NT2/D1 (cell line): ENCODE data around the gene GLIPR2.

Source experiments
- DNase-seq: peaks from one replicate; pipeline ENCODE4 v3.0.0-alpha.2; 2011; ENCODE audit warnings: low read depth, low spot score
- H3K27me3 ChIP-seq: 2 replicates; pipeline ENCODE4 v1.6.0; 2011; ENCODE audit warnings: mild to moderate bottlenecking; ENCODE audit not compliant: insufficient read length, insufficient read depth
- H3K36me3 ChIP-seq: 2 replicates; pipeline ENCODE4 v1.6.1; 2011; ENCODE audit warnings: mild to moderate bottlenecking, low read length, mixed read lengths; ENCODE audit not compliant: insufficient read depth, insufficient read length
- H3K4me1 ChIP-seq: 2 replicates; pipeline ENCODE4 v1.5.1; 2011; ENCODE audit not compliant: insufficient read depth, insufficient read length
- H3K4me3 ChIP-seq: 2 replicates; pipeline ENCODE4 v1.5.1; 2011; ENCODE audit warnings: low read depth; ENCODE audit not compliant: insufficient read length
- H3K9ac ChIP-seq: 2 replicates; pipeline ENCODE4 v1.6.0; 2011; ENCODE audit warnings: low read depth; ENCODE audit not compliant: insufficient read length
- H3K9me3 ChIP-seq: 2 replicates; pipeline ENCODE4 v1.5.1; 2011; ENCODE audit warnings: mild to moderate bottlenecking, low read length; ENCODE audit not compliant: insufficient read depth
- SUZ12 ChIP-seq: IDR thresholded peaks from 2 replicates; pipeline ENCODE4 v1.6.1; 2011; ENCODE audit not compliant: insufficient read length, insufficient read depth; ENCODE audit errors: extremely low read depth
- YY1 ChIP-seq: IDR thresholded peaks from 2 replicates; pipeline ENCODE4 v1.6.1; 2011; ENCODE audit not compliant: insufficient read length, insufficient read depth
- ZNF274 ChIP-seq: IDR thresholded peaks from 2 replicates; pipeline ENCODE4 v1.6.1; 2011; ENCODE audit warnings: mild to moderate bottlenecking, low read depth, low read length

GLIPR2 gene

DNA sequence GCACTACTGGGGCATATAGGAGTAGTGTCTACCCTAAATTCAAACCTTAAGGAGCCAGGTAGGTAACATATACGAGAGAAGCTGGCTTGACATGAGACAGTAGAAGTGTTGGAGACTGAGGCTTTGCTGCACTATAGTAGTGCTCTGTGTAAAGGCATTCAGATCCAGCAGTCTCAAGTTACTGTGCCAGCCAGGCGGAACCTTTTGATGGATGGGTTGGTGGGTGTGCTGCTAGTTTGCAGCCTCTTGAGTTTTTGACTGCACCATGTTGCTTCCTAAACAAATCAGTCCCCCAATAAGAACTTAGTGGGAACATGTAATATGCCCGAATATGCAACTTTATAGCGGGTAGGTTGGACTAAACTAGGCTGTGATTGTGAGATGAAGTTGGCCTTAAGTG lies 55.7 kb downstream of the GLIPR2 start:
- H3K36me3 ChIP-seq = peaks cover 44% of the 10 kb centered on the region
- H3K27me3 ChIP-seq = no peaks in the 10 kb centered on the region
- no peaks in the 10 kb centered on the region for H3K4me1 ChIP-seq
- no peaks in the 10 kb centered on the region for H3K9me3 ChIP-seq
- DNase-seq = no peak
- H3K9ac ChIP-seq = peak overlapping the region; percentile 96
- H3K4me3 ChIP-seq = peak overlapping the region; percentile 92
- no peak for TF ChIP-seq SUZ12
- no peak for TF ChIP-seq YY1
- TF ChIP-seq ZNF274 = no peak

GRCh38 chr9:36193023-36193422 lies 56.5 kb downstream of the GLIPR2 start:
- TF ChIP-seq ZNF274 (no peak), SUZ12 (no peak), YY1 (no peak)
- H3K9me3 ChIP-seq = no peaks in the 10 kb centered on the region
- peak overlapping the region; percentile 96 for H3K9ac ChIP-seq
- no peaks in the 10 kb centered on the region for H3K4me1 ChIP-seq
- H3K36me3 ChIP-seq = peaks cover 50% of the 10 kb centered on the region
- H3K4me3 ChIP-seq = peak overlapping the region; percentile 5
- H3K27me3 ChIP-seq = no peaks in the 10 kb centered on the region
- DNase-seq = no peak

DNA sequence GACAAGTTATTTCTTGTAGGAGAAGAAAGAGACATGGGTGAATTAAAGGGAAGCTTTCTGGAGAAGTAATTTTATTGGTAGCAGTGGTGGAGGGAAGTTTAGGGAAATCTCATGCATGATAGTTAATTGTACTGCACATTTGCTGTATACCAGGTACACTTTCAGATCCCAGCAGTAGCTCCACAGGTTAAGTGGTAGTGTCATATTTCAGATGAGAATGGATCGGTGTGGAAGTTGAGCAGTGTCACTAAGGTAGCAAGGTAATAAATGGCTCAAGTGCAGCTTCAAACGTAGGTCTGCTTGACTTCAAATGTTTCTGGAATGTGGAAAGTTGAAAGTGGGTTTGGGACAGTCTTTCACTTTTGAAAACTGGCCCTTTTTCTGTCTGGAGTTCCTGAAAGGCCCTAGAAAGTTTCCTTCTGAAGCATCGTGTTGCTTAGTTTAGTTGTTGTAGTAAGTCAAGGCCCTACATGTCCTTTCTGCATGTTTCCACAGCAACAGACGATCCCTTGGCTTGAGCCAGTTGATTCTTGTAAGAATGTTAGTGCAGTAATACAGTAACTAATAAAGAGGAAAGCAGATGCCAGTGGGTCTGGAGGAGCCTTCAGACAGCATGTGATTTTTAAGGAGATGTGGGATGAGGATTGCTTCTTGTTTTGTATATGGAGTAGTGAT lies 57.9 kb downstream of the GLIPR2 start:
- Histone ChIP-seq H3K9ac (no peak overlapping the region), H3K36me3 (peaks cover 64% of the 10 kb centered on the region)
- DNase-seq = no peak

DNA sequence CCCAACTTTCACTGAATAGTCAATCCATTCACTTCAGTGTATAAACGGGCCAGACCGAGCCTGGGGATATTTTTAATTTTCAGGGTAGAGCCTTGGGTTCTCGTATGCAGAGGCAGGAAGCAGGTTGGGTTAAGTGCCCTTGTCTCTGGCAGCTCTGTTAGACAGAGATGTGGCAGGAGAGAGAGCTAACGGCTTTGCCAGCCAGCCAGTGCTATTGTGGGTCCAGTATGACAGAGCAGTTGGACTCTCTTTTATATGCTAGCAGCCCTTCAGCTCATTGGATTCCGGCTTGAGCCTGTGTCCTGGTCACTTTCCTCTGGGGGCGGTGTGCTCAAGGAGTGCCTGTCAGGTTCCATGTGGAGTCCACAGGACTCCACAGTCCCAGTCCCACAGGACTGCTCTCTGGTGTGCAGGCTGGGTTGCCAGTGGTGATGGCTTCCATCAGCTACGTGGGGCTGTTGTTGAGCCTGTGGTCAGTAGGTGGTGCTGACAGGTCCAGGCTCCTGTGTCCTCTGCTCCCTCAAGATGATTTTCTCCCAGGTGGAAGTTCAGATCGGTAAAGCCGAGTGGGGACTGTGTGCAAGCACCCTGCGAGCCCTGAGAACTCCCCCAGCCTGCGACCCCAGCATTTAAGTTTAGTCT lies 68.5 kb downstream of the GLIPR2 start:
- TF ChIP-seq ZNF274 = no peak
- TF ChIP-seq YY1 = no peak
- TF ChIP-seq SUZ12 = no peak
- no peaks in the 10 kb centered on the region for H3K9me3 ChIP-seq
- H3K4me1 ChIP-seq = peaks cover 2% of the 10 kb centered on the region
- peaks cover 96% of the 10 kb centered on the region for H3K36me3 ChIP-seq
- DNase-seq = no peak
- no peak overlapping the region for H3K4me3 ChIP-seq
- no peaks in the 10 kb centered on the region for H3K27me3 ChIP-seq
- H3K9ac ChIP-seq = no peak overlapping the region

More for the DNA sequence above, 57.9 kb downstream of the GLIPR2 start:
- H3K9me3 ChIP-seq = no peaks in the 10 kb centered on the region
- no peaks in the 10 kb centered on the region for H3K27me3 ChIP-seq
- H3K4me3 ChIP-seq = no peak overlapping the region
- H3K4me1 ChIP-seq = no peaks in the 10 kb centered on the region
- no peak for TF ChIP-seq YY1
- no peak for TF ChIP-seq SUZ12
- no peak for TF ChIP-seq ZNF274

GRCh38 chr9:36207016-36207415 lies 70.5 kb downstream of the GLIPR2 start:
- Histone ChIP-seq H3K27me3 (no peaks in the 10 kb centered on the region), H3K4me3 (no peak overlapping the region), H3K9ac (no peak overlapping the region), H3K9me3 (no peaks in the 10 kb centered on the region), H3K36me3 (peaks cover 96% of the 10 kb centered on the region), H3K4me1 (peaks cover 4% of the 10 kb centered on the region)
- DNase-seq = no peak
- no peak for TF ChIP-seq YY1
- TF ChIP-seq ZNF274 = no peak

GRCh38 chr9:36207546-36208012 lies 71.0 kb downstream of the GLIPR2 start:
- H3K9ac ChIP-seq = no peak overlapping the region
- DNase-seq = no peak
- peaks cover 4% of the 10 kb centered on the region for H3K4me1 ChIP-seq
- TF ChIP-seq SUZ12 (no peak), YY1 (no peak), ZNF274 (no peak)
- no peaks in the 10 kb centered on the region for H3K9me3 ChIP-seq
- H3K4me3 ChIP-seq = no peak overlapping the region
- H3K36me3 ChIP-seq = peaks cover 96% of the 10 kb centered on the region
- H3K27me3 ChIP-seq = no peaks in the 10 kb centered on the region

DNA sequence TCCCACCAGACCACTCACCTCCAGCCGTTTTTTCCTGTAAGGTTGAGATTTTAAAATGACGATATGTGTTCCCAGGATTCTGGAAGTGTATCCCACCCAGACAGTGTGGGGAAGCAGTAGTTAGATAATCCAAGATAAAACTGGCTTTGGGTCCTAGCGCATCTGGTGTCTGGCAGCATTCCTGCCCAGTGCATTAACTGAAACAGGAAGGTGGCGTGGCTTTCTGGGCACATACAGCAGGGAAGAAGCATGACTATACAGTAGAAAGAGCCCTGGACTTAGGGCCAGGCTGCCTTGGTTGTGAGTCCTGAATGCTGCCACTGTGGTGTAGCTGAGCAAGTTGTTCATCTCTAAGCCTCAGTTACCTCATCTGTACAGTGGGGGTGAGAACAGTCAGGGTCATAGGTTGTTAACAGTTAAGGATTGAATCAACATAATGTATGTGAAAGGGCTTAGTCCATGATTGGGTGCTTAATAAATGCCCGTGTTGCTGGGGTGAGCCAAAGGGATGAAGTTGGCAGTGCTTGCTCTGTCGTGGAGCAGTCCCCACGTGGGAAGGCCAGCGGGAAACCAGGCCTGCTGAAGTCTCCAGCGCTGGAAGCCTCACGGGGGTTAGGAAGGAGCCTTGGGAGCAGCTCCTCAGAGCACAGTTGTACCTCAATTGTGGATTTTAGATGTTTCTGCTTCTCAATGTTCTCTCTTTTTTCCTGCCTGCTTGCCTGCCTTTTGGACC lies 72.2 kb downstream of the GLIPR2 start:
- Histone ChIP-seq H3K4me3 (no peak overlapping the region), H3K9me3 (no peaks in the 10 kb centered on the region), H3K36me3 (peaks cover 99% of the 10 kb centered on the region), H3K4me1 (peaks cover 4% of the 10 kb centered on the region), H3K27me3 (no peaks in the 10 kb centered on the region), H3K9ac (no peak overlapping the region)
- no peak for TF ChIP-seq YY1
- TF ChIP-seq SUZ12 = no peak
- no peak for TF ChIP-seq ZNF274
- no peak for DNase-seq
